Measurements from ENCODE around the gene RNH1. TPM values are rescaled to one million over a fixed set of nuclear protein-coding genes. Genes with fewer than 3 reads are reported as not detected.

Gene RNH1
- polyA plus RNA-seq, 3 donors: 381 to 445 (median 443) TPM

GRCh38 chr11:528815-529727 lies 22.0 kb upstream of the RNH1 start:
- WGBS (ENCODE audit: insufficient coverage): 95% methylated on average over 29 of the region's 29 CpGs
- intact Hi-C loops (cut with micrococcal nuclease): no loop called here
- no peak overlapping the region for H2AFZ ChIP-seq (ENCODE audit: insufficient read depth, low read depth, low read length, poor library complexity, severe bottlenecking)
- H3K4me1 ChIP-seq (ENCODE audit: control insufficient read depth in 1 of 2, insufficient read depth in 2 of 2, low read length in 2 of 2): peaks cover 3% of the 10 kb centered on the region in 2 donors
- H3K36me3 ChIP-seq (replicated peaks in 1 of 2; ENCODE audit: control insufficient read depth in 1 of 2, insufficient read depth in 2 of 2, low read length in 2 of 2): peaks cover 20 to 23% of the 10 kb centered on the region in 2 donors
- no peak overlapping the region for H3K27ac ChIP-seq (ENCODE audit: low read depth in 1 of 2, low read length in 2 of 2)
- peaks cover 18% of the 10 kb centered on the region for H4K20me1 ChIP-seq (ENCODE audit: insufficient read depth, low read length)
- peaks cover 3% of the 10 kb centered on the region for H3K79me2 ChIP-seq (ENCODE audit: insufficient read depth, low read length)
- no peak overlapping the region for H3K27ac Mint-ChIP-seq
- H3K36me3 Mint-ChIP-seq: peaks cover 15% of the 10 kb centered on the region in 2 donors
- H3K9me3 ChIP-seq (replicated peaks in 1 of 2; ENCODE audit: control insufficient read depth in 1 of 2, insufficient read depth in 1 of 2, low read length in 2 of 2): no peaks in the 10 kb centered on the region
- no peak for DNase-seq
- no peaks in the 10 kb centered on the region for H3K9me3 Mint-ChIP-seq
- no peak overlapping the region for H3K9ac ChIP-seq (ENCODE audit: insufficient read depth, low read length, poor library complexity, severe bottlenecking)
- H3K4me3 Mint-ChIP-seq: no peak overlapping the region
- H3K27me3 ChIP-seq (ENCODE audit: control insufficient read depth in 2 of 2, insufficient read depth in 2 of 2, low read length in 2 of 2): no peaks in the 10 kb centered on the region
- peaks cover 2 to 4% (median 3%) of the 10 kb centered on the region in 3 donors for H3K27me3 Mint-ChIP-seq (ENCODE audit: low read depth in 3 of 3)
- TF ChIP-seq, protein P1, sequence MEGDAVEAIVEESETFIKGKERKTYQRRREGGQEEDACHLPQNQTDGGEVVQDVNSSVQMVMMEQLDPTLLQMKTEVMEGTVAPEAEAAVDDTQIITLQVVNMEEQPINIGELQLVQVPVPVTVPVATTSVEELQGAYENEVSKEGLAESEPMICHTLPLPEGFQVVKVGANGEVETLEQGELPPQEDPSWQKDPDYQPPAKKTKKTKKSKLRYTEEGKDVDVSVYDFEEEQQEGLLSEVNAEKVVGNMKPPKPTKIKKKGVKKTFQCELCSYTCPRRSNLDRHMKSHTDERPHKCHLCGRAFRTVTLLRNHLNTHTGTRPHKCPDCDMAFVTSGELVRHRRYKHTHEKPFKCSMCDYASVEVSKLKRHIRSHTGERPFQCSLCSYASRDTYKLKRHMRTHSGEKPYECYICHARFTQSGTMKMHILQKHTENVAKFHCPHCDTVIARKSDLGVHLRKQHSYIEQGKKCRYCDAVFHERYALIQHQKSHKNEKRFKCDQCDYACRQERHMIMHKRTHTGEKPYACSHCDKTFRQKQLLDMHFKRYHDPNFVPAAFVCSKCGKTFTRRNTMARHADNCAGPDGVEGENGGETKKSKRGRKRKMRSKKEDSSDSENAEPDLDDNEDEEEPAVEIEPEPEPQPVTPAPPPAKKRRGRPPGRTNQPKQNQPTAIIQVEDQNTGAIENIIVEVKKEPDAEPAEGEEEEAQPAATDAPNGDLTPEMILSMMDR (IDR thresholded peaks at IDR 0.05): no peak
- H3K4me1 Mint-ChIP-seq: no peaks in the 10 kb centered on the region
- H3K4me3 ChIP-seq (replicated peaks in 1 of 3; ENCODE audit: low read depth in 2 of 3, low read length in 3 of 3): no peak overlapping the region
- no peak overlapping the region for H3K4me2 ChIP-seq (replicated peaks; ENCODE audit: extremely low read depth, low read length, poor library complexity, severe bottlenecking)

DNA sequence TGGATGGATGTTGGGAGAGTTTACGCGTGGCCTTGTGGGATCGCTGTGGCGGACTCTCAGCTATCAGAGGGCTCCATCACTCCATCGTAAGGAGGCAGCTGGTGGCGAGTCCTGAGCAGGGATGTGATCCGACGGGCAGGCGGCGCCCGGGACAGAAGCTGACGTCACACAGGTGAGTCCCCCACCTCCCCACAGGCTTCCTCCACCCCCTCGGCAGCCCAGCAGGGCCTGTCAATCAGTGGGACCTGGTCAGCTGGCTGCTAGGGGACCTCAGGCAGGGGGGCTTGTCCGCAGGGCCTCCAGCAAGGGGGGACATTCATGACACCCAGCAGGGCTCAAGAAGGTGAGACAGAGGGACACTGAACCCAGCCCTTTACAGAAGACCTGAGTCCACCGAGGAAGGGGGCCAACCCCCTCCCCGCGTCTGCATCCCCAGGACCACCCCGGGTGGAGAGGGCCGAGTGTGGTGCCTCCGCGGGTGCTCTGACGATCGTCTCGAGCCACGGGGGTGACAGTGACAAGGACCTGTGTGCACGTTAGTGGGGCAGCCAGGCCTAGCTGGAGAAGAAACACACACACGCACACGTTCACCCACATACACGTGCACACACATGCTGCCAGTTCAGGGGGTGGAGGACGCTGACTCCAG lies 21.2 kb upstream of the RNH1 start:
- no peak overlapping the region for H3K4me3 Mint-ChIP-seq
- peaks cover 10% of the 10 kb centered on the region for H4K20me1 ChIP-seq (ENCODE audit: insufficient read depth, low read length)
- intact Hi-C loops (cut with micrococcal nuclease): no loop called here
- no peaks in the 10 kb centered on the region for H3K9me3 Mint-ChIP-seq
- DNase-seq: no peak
- H2AFZ ChIP-seq (ENCODE audit: insufficient read depth, low read depth, low read length, poor library complexity, severe bottlenecking): no peak overlapping the region
- no peak overlapping the region for H3K27ac ChIP-seq (ENCODE audit: low read depth in 1 of 2, low read length in 2 of 2)
- H3K4me1 Mint-ChIP-seq: no peaks in the 10 kb centered on the region
- TF ChIP-seq, protein P1 (IDR thresholded peaks at IDR 0.05): no peak
- peaks cover 12 to 15% of the 10 kb centered on the region in 2 donors for H3K36me3 Mint-ChIP-seq
- peaks cover 20% of the 10 kb centered on the region in 2 donors for H3K36me3 ChIP-seq (replicated peaks in 1 of 2; ENCODE audit: control insufficient read depth in 1 of 2, insufficient read depth in 2 of 2, low read length in 2 of 2)
- H3K4me2 ChIP-seq (replicated peaks; ENCODE audit: extremely low read depth, low read length, poor library complexity, severe bottlenecking): no peak overlapping the region
- H3K9me3 ChIP-seq (replicated peaks in 1 of 2; ENCODE audit: control insufficient read depth in 1 of 2, insufficient read depth in 1 of 2, low read length in 2 of 2): no peaks in the 10 kb centered on the region
- no peak overlapping the region for H3K4me3 ChIP-seq (replicated peaks in 1 of 3; ENCODE audit: low read depth in 2 of 3, low read length in 3 of 3)
- H3K4me1 ChIP-seq (ENCODE audit: control insufficient read depth in 1 of 2, insufficient read depth in 2 of 2, low read length in 2 of 2): no peaks in the 10 kb centered on the region
- WGBS (ENCODE audit: insufficient coverage): 94% methylated on average over 29 of the region's 30 CpGs
- H3K27me3 Mint-ChIP-seq (ENCODE audit: low read depth in 3 of 3): peaks cover 2 to 4% (median 3%) of the 10 kb centered on the region in 3 donors
- H3K9ac ChIP-seq (ENCODE audit: insufficient read depth, low read length, poor library complexity, severe bottlenecking): no peak overlapping the region
- H3K27me3 ChIP-seq (ENCODE audit: control insufficient read depth in 2 of 2, insufficient read depth in 2 of 2, low read length in 2 of 2): no peaks in the 10 kb centered on the region
- no peak overlapping the region for H3K27ac Mint-ChIP-seq
- H3K79me2 ChIP-seq (ENCODE audit: insufficient read depth, low read length): no peaks in the 10 kb centered on the region

All from CD14-positive monocyte (primary cell).